D721Med (cell line): ENCODE measurements around the gene NEURL1.

Experiments
- DNase-seq: peaks from one replicate; pipeline ENCODE4 v3.0.0; 2011; ENCODE audit warnings: low spot score; ENCODE audit not compliant: insufficient read length
- FAIRE-seq: peaks from 2 replicates; lab custom pipeline; 2011; peaks lifted over from hg19 to GRCh38; lab: Jason Lieb, UNC
- CTCF ChIP-seq: IDR thresholded peaks from 2 replicates; pipeline ENCODE4 v1.5.1; 2012; ENCODE audit warnings: mild to moderate bottlenecking, control low read depth; ENCODE audit not compliant: insufficient read depth; ENCODE audit errors: missing control alignments

Gene NEURL1

GRCh38 chr10:103572347-103573204 is 79.1 kb downstream of the NEURL1 start:
- FAIRE-seq, result no peak
- no peak for TF ChIP-seq CTCF

GRCh38 chr10:103573205-103573487 is 79.6 kb downstream of the NEURL1 start:
- FAIRE-seq (no peak), DNase-seq (no peak)
- TF ChIP-seq CTCF, result no peak

More at GRCh38 chr10:103572347-103573204, 79.1 kb downstream of the NEURL1 start:
- no peak for DNase-seq

GRCh38 chr10:103574097-103575061 is 80.9 kb downstream of the NEURL1 start:
- FAIRE-seq (no peak), DNase-seq (no peak)

GRCh38 chr10:103575416-103576075 is 82.0 kb downstream of the NEURL1 start:
- FAIRE-seq (no peak), DNase-seq (no peak)
- TF ChIP-seq CTCF, result no peak

More at GRCh38 chr10:103574097-103575061, 80.9 kb downstream of the NEURL1 start:
- no peak for TF ChIP-seq CTCF

GRCh38 chr10:103576076-103576471 is 82.6 kb downstream of the NEURL1 start:
- no peak for TF ChIP-seq CTCF
- FAIRE-seq (no peak), DNase-seq (no peak)

- no peak for DNase-seq
- no peak for FAIRE-seq
- no peak for TF ChIP-seq CTCF
Measured at GRCh38 chr10:103576862-103577261, 83.4 kb downstream of the NEURL1 start.
